NCI-H2107 (cell line): ENCODE data around the gene HCN4.

ENCODE experiments used
- DNase-seq: peaks from one replicate; lab custom pipeline; 2025; lab: John Stamatoyannopoulos, UW

The HCN4 gene

GRCh38 chr15:73380661-73381060, 11.9 kb upstream of the HCN4 start:
- no peak for DNase-seq

- DNase-seq = no peak
Observed at GRCh38 chr15:73378089-73378488, 9.3 kb upstream of the HCN4 start.

GRCh38 chr15:73375755-73376305, 7.1 kb upstream of the HCN4 start:
- peak; percentile 78 for DNase-seq

- DNase-seq = no peak
Observed at GRCh38 chr15:73375012-73375411, 6.3 kb upstream of the HCN4 start.

GRCh38 chr15:73374604-73375003, 5.8 kb upstream of the HCN4 start:
- DNase-seq = no peak

GRCh38 chr15:73373221-73373620, 4.5 kb upstream of the HCN4 start:
- DNase-seq = no peak

- no peak for DNase-seq
Observed at GRCh38 chr15:73371812-73372211, 3.1 kb upstream of the HCN4 start.

- no peak for DNase-seq
Observed at GRCh38 chr15:73370151-73370550, 1.4 kb upstream of the HCN4 start.

GRCh38 chr15:73369154-73369694, 466 bp upstream of the HCN4 start:
- no peak for DNase-seq

- no peak for DNase-seq
Observed at GRCh38 chr15:73367624-73368300, 996 bp downstream of the HCN4 start.

GRCh38 chr15:73366766-73367623, 1.8 kb downstream of the HCN4 start:
- DNase-seq = no peak

- DNase-seq = no peak
Observed at GRCh38 chr15:73364070-73364469, 4.7 kb downstream of the HCN4 start.

- no peak for DNase-seq
Observed at GRCh38 chr15:73362900-73363299, 5.9 kb downstream of the HCN4 start.

GRCh38 chr15:73361337-73361736, 7.4 kb downstream of the HCN4 start:
- DNase-seq = no peak

GRCh38 chr15:73359651-73360050, 9.1 kb downstream of the HCN4 start:
- DNase-seq = no peak

- no peak for DNase-seq
Observed at GRCh38 chr15:73357999-73358665, 10.6 kb downstream of the HCN4 start.

- no peak for DNase-seq
Observed at GRCh38 chr15:73355612-73356265, 13.0 kb downstream of the HCN4 start.

GRCh38 chr15:73354241-73354640, 14.5 kb downstream of the HCN4 start:
- no peak for DNase-seq

GRCh38 chr15:73353734-73354133, 15.0 kb downstream of the HCN4 start:
- DNase-seq = no peak

GRCh38 chr15:73352082-73352481, 16.7 kb downstream of the HCN4 start:
- no peak for DNase-seq

GRCh38 chr15:73349191-73349590, 19.6 kb downstream of the HCN4 start:
- no peak for DNase-seq
